Measurements from ENCODE around the gene TGM1. TPM values are rescaled to one million over a fixed set of nuclear protein-coding genes. Genes with fewer than 3 reads are reported as not detected.
A peak's percentile ranks its signal among the peaks of the same experiment; 100 is the strongest.

Gene TGM1
- total RNA-seq, 1 experiment from 2014 or later: 2.9 TPM

DNA sequence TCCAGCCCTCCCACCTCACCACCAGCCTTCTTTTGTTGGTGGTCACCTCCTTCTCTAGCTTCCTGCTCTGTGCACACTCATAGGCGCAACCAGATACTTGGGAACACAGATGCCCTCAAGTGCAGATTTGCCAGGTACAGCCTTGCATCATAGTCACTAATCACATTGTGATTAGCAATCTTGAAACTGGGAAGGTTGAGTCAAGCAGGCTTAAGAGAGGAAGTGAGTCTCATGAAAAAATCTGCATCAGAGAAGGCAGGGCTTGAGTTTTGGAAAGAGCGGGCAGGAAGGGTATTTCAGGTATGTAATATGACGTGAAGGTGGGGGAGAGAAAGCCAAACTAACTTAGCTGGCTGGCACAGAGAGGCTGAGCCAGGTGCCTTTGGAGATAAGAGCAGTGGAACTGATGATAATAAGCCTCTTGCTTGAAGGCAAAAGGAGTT is 11.1 kb upstream of the TGM1 start:
- Mint-ChIP-seq H3K9me3 (no peaks in the 10 kb centered on the region), H3K27ac (peak overlapping the region in 1 of 3 experiments; percentile 11; a peak in 1 of 7 replicates), H3K4me1 (peaks cover 12 to 14% of the 10 kb centered on the region in 2 experiments), H3K36me3 (ENCODE audit: insufficient read depth in 1 of 3, low read depth in 3 of 3) (0 out of 7 replicates have a peak, but pooled peaks cover 0 to 4% (median 0%) of the 10 kb centered on the region in 3 experiments), H3K4me3 (no peak overlapping the region), H3K27me3 (ENCODE audit: low read depth) (no peaks in the 10 kb centered on the region)
- no peak overlapping the region for H3K18ac ChIP-seq (ENCODE audit: insufficient read length, low read depth, low read length)
- WGBS (ENCODE audit: extremely low coverage, insufficient read length, low lambda C conversion rate): no CpG with 5 or more reads among the region's 3 CpGs
- H3K9me3 ChIP-seq (ENCODE audit: control insufficient read depth, low read depth, low read length): no peaks in the 10 kb centered on the region
- H3K56ac ChIP-seq (ENCODE audit: insufficient read length, low read depth, low read length): no peak overlapping the region
- H3K14ac ChIP-seq (ENCODE audit: insufficient read depth, low read length): no peak overlapping the region
- H2BK15ac ChIP-seq (ENCODE audit: low read depth, low read length): no peak overlapping the region
- no peaks in the 10 kb centered on the region for H3K79me2 ChIP-seq (ENCODE audit: insufficient read depth, low read length)
- no peaks in the 10 kb centered on the region for H3K27me3 ChIP-seq (ENCODE audit: insufficient read depth, low read length)
- H3K9ac ChIP-seq (ENCODE audit: extremely low read depth, insufficient read length, low read length): no peak overlapping the region
- no peak overlapping the region for H2BK120ac ChIP-seq (ENCODE audit: low read depth, low read length, poor library complexity, severe bottlenecking)
- H3K4me2 ChIP-seq (ENCODE audit: insufficient read depth, insufficient read length, low read length): no peak overlapping the region
- H3K4me1 ChIP-seq (ENCODE audit: insufficient read depth, low read length): no peaks in the 10 kb centered on the region
- no peak overlapping the region for H4K5ac ChIP-seq (ENCODE audit: insufficient read length, low read depth, low read length)
- no peak overlapping the region for H2AFZ ChIP-seq (ENCODE audit: low read length)
- H4K8ac ChIP-seq (replicated peaks; ENCODE audit: insufficient read length, low read depth, low read length): no peak overlapping the region
- no peak for DNase-seq
- no peaks in the 10 kb centered on the region for H4K20me1 ChIP-seq (ENCODE audit: control insufficient read depth, insufficient read depth, insufficient read length)
- TF ChIP-seq, protein P1, sequence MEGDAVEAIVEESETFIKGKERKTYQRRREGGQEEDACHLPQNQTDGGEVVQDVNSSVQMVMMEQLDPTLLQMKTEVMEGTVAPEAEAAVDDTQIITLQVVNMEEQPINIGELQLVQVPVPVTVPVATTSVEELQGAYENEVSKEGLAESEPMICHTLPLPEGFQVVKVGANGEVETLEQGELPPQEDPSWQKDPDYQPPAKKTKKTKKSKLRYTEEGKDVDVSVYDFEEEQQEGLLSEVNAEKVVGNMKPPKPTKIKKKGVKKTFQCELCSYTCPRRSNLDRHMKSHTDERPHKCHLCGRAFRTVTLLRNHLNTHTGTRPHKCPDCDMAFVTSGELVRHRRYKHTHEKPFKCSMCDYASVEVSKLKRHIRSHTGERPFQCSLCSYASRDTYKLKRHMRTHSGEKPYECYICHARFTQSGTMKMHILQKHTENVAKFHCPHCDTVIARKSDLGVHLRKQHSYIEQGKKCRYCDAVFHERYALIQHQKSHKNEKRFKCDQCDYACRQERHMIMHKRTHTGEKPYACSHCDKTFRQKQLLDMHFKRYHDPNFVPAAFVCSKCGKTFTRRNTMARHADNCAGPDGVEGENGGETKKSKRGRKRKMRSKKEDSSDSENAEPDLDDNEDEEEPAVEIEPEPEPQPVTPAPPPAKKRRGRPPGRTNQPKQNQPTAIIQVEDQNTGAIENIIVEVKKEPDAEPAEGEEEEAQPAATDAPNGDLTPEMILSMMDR (conservative IDR thresholded peaks at IDR 0.05): no peak
- no peak overlapping the region for H3T11ph ChIP-seq (ENCODE audit: low read length)
- H2AK5ac ChIP-seq (ENCODE audit: insufficient read length, low read length): no peak overlapping the region
- no peak overlapping the region for H2BK20ac ChIP-seq (ENCODE audit: low read depth, low read length, poor library complexity, severe bottlenecking)
- H2BK12ac ChIP-seq (ENCODE audit: insufficient read length, low read depth, low read length): no peak overlapping the region
- H2BK5ac ChIP-seq (ENCODE audit: insufficient read length, low read length): no peak overlapping the region
- no peak overlapping the region for H3K23ac ChIP-seq (ENCODE audit: insufficient read length, low read depth, low read length)
- H3K4ac ChIP-seq (ENCODE audit: low read depth, low read length): no peak overlapping the region
- H3K79me1 ChIP-seq (ENCODE audit: insufficient read depth, low read depth, low read length, poor library complexity, severe bottlenecking): no peaks in the 10 kb centered on the region
- H3K23me2 ChIP-seq (ENCODE audit: insufficient read length, low read depth, low read length, poor library complexity, severe bottlenecking): peaks cover 8% of the 10 kb centered on the region
- no peak overlapping the region for H3K27ac ChIP-seq (ENCODE audit: insufficient read length, low read depth, low read length)
- no peak overlapping the region for H4K91ac ChIP-seq (ENCODE audit: insufficient read length, low read depth, low read length)
